Neural cell (in vitro differentiated cells): ENCODE data around the gene SMAD7.

Experiments
- CTCF ChIP-seq: fragments of 450-650 bp; IDR thresholded peaks from 2 replicates; pipeline ENCODE4 v1.5.1; 2014; ENCODE audit warnings: antibody characterized with exemption, mild to moderate bottlenecking, moderate library complexity; ENCODE audit not compliant: poor library complexity, severe bottlenecking
- POLR2AphosphoS5 ChIP-seq: IDR thresholded peaks from 2 replicates; pipeline ENCODE4 v1.6.1; 2012

- TF ChIP-seq CTCF (no peak), POLR2AphosphoS5 (no peak)
Observed at GRCh38 chr18:48927286-48928080, 23.3 kb downstream of the SMAD7 start.
